GM19463 (cell line): ENCODE data around the gene SLC38A1.
"Not testable (repeated sequence)": the region's sequence is repeated elsewhere in the genome, so short reads cannot be mapped to it uniquely, and the experiment has no call there.

Experiments used
- ATAC-seq: cut with Tn5 transposase; IDR thresholded peaks from one replicate; pipeline ENCODE4 v1.9.1; 2021; ENCODE audit warnings: mild to moderate bottlenecking, moderate library complexity; ENCODE audit not compliant: unreplicated experiment

SLC38A1 gene

DNA sequence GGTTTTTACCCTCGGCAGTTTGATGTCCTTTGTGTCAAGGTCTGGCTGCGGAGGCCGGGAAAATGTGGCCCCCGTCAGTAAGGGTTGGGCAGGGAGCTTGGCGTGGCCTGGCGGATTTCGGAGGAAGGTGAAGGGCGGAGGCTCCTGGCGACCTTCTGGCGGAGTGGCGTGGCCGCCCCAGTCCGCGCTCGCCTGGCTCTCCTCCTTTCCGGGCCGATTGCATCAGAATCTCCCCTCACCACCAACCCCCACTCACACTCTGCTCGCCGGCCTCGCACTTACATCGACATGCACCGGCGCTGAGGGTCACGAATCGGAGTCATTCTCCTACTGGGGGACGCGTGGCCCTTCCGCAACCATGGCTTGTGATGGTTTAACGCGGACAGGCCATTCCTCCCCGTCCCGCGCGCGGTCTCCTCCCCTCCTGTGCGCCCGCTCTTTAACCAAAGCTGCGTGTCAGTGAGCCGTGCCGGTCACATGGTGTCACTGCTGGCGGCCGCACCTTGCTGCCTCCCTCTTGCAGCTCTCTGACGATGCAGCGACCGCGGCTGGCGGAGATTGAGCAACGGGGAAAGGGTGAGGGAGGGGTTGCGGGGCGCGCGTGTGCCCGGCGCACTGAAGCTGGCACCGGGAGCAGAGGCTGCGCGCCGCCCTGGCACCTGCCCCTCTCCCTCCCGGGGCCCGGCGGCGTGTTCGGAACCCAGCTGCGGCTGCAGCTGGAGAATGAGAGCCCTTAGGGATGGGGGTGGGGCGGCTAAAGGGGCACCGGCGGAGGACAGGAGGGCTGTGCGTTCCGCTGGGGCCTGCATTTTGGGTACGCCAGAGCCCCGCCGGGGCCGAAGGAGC is at the start of gene SLC38A1:
Gene SLC38A1 (minus strand): TSS at position 461 of the 846 bp plus-strand sequence. CDS start 29,243 bp downstream, outside the sequence.
- peak; percentile 58 for ATAC-seq

DNA sequence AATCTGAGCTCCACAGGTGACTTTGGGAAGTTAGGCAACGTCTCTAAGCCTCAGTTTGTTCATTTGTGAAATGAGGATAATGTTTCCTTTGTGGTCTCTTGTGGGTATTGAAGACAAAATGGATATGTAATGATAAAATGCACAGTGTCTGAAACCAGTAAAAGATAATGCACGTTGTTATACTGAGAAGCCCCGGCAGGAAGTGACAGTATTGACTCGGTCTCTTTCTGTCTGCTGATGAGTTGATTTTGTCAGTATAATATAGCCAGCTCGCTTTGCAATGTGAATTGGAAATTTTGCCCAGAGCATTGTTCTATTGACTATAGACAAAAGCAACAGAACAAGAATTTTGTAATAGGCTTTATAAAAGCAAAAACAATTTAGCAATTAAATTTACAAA is 49.2 kb upstream of the SLC38A1 start:
- ATAC-seq = no peak

DNA sequence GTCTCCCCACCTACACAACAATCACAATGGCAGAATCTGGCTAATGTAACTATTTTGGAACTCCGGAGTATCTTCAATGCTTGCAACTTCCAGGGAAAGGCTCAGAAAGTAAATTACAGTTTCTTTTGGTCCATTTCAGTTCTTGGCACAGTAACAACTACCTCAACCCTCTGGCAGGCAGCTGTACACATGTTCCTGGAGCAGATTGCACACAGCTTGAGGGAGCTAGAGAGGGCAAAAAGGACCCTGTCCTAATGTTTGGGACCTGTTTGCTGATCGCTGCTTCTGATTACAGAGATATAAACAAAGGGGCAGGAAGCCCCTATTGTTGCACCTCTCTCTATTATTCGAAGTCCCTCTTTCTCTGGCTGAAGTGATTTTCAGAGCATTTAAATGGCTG is 35.2 kb upstream of the SLC38A1 start:
- no peak for ATAC-seq

DNA sequence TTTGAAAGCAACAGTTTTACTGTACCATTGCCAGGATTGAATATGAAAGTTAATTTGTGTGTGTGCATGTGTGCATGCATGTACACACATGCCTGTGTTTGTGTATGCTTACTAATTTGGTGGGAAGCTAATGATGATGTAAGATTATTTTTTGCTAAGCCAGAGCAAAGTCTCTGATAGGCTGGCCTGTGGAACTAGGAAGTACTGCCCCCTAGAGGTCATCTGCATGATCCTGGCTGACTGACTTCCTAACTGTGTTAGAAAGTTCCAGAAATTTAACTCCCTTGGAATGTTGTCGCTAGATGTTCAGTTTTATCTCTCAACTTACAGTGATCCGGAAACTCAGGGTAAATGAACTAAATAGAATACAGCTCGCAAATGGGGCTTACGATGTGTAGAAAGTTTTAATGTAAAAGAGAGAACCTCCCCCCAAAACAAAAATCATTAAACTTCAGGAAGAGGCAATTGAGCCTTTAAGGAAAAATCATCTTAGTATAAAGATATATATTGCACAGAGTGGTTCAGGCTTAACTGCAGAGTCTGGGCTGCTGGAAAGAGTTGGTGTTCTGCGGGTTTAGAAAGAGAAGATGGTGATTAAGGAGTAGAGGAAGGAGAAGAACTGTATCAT is 34.3 kb upstream of the SLC38A1 start:
- no peak for ATAC-seq

DNA sequence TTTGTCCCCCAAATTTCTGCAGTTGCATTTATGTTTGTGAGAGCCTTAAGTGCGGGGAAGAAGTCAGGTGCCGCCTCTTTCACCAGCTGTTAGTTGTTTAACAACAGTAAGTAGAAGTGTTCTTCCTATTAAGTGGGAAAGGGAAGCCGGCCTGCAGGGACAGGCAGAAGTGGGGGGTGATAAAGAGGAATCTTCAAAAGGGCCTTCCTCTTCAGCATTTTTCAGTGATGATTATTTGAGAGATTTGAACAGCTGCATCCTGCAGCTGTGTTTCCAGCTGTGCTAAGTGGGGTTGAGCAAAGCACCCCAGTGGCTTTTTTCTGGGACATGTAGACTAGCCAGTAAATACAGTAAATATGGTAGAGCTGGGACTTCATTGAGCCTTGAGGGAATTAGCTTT is 32.1 kb upstream of the SLC38A1 start:
- ATAC-seq = no peak

DNA sequence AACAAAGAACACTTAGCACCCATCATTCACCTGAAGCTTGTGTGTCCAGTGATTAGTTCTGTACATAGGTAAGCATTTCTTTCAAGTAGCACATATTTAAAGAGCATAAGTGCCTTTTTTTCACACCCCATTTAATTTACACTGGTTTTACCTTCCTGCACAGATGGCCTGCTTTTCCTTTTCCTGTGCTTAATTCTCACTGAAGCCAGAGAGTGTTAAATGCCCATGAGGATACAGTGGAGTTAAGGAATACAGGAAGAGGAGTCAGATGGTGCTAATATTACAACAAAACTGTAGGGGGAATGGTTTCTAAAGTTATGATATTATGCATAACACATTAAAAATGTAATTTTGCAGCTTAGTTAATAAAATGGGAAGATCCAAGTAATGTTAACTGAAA is 31.0 kb upstream of the SLC38A1 start:
- ATAC-seq = no peak

DNA sequence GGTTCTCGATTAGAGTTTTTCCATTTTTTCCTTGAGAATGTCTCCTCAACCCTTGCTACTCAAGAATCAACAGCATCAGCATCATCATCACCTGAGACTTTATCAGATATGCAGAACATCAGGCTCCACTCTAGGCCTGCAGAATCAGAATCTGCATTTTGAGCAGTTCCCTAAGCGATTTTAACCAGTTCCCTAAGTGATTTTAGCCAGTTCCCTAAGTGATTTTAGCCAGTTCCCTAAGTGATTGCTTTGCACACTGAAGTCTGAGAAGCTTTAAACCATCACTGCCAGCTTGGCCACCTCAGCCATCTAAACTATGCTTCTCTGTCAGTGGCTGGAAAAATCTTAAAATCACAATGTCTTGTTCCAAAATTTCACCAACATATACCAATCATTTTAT is 29.4 kb upstream of the SLC38A1 start:
- ATAC-seq = no peak

DNA sequence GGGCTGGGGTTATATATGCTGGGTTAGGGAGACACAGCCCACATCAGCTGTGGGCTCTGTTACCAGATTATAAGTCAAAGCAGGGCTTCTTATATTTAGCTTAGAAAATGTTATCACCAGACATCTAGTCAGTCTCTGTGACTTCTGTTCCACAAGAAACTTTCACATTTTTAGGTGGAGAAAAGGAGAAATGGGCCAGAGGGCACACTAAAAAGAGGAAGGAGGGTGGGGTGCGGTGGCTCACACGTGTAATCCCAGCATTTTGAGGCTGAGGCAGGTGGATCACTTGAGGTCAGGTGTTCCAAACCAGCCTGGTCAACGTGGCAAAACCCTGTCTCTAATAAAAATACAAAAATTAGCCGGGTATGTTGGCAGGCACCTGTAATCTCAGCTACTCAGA is 28.0 kb upstream of the SLC38A1 start:
- no peak for ATAC-seq

DNA sequence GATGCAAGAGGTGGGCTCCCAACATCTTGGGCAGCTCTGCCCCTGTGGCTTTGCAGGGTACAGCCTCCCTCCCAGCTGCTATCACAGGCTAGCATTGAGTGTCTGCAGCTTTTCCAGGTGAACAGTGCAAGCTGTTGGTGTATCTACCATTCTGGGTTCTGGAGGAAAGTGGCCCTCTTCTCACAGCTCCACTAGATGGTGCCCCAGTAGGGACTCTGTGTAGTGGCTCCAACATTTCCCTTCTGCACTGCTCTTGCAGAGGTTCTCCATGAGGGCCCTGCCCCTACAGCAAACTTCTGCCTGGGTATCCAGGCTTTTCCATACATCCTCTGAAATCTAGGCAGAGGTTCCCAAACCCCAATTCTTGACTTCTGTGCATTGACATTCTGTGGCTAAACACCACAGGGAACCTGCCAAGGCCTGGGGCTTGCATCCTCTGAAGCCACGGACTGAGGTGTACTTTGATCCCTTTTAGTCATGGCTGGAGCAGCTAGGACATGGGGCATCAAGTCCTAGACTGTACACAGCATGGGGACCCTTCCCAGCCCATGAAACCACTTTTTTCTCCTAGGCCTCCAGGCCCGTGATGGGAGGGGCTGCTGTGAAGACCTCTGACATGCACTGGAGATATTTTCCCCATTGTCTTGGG is 24.0 kb upstream of the SLC38A1 start:
- no peak for ATAC-seq

DNA sequence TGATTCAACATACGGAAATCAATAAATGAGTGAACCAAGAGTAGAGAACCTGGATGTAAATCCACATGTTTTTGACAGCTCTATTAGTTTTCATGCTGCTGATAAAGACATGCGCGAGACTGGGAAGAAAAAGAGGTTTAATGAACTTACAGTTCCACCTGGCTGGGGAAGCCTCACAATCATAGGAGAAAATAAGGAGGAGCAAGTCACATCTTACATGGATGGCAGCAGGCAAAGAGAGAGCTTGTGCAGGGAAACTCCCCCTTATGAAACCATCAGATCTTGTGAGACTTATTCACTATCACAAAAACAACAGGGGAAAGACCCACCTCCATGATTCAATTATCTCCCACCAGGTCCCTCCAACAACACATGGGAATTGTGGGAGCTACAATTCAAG is 23.1 kb upstream of the SLC38A1 start:
- ATAC-seq = not testable (repeated sequence)

DNA sequence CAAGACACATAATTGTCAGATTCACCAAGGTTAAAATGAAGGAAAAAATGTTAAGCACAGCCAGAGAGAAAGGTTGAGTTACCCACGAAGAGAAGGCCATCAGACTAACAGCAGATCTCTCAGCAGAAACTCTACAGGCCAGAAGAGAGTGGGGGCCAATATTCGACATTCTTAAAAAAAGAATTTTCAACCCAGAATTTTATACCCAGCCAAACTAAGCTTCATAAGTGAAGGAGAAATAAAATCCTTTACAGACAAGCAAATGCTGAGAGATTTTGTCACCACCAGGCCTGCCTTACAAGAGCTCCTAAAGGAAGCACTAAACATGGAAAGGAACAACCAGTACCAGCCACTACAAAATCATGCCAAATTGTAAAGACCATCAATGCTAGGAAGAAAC is 16.3 kb upstream of the SLC38A1 start:
- ATAC-seq = not testable (repeated sequence)

DNA sequence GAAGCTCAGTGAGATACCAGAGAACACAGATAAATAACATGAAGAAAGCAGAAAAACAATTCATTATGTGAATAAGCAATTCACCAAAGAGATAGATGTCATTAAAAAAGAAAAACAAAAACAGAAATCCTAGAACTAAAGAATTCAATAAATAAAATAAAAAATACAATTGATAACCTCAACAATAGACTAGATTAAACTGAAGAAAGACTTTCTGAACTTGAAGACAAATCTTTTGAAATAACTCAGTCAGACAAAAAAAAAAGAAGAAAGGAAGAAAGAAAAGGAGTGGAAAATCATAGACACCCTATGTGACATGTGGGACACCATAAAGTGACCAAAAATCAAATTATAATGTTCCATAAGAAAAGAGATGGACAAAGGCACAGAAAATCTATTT is 14.0 kb upstream of the SLC38A1 start:
- no peak for ATAC-seq

DNA sequence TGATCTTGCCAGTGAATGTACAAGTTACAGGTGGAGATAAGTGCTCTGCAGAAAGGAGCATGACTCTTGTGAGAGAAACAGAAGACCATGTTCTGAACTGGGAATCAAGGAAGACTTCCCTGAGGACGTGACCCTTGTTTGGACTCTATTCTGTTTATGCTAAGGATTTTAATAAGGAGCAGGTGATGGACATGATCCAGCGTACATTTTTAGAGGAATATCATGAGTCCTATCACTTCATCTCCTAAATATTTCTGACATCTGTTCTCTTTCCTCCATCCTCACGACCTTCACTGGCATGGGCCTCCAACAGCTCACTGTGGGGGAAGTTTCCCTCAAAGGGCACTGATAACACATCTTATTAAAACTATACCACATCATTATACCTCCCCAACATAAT is 7.9 kb upstream of the SLC38A1 start:
- no peak for ATAC-seq

DNA sequence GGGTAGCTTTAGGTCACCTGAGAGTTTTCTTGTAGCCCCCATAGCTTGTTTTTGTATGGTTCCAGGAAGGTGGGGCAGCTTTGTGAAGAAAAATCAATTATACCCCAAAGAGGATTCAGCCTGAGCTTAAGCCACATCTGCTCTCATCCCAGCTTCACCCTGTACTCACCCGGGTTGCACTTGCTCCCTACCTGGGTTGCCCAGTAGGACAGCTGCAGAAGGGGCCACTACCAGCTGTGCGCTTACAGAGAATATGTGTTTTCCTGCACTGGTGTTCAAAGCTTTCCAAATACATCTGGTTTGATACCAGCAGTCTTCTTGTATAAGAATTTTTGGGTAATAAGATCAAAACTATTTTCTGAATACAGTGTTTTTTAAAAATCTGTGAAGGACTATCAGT is 3.0 kb upstream of the SLC38A1 start:
- no peak for ATAC-seq

DNA sequence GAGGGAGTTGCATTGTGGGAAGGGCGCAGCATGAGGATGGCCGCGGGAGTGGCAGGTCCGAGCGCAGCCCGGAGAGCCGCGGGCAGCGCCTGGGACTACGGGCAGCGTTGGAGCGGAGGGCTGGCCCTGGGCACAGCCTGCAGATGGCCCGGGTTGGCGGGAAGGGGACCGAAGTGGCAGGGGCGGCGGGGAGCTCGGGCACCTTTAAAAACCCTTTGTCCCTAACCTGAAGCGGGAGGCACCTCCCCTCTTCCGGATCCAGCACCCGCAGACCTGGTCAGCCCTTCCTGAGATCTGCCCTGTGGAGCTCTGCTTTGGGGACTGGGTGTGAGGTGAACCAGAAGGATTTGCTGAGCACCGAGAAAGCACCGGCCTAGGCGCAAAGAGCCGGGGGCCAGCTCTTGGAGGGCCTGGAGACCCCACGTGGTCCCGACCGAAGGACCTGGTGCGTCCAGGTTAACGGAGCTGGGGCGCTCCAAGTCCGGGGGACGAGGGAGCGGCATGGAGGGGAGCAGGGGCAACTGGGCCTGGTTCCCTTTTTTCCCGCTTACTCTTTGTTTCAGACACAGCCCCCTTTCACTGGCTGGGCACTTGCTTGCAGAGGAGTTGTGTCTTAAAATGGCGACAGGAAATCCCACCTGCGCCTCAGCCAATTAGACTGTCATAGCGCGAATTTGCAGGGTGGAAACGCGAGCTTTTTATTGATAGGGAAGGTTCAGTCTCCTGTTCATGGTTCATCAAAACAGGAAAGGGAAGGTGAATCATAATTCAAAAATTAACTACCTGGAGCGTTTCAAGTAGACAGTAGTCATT is 792 bp upstream of the SLC38A1 start:
- ATAC-seq = peak; percentile 16

DNA sequence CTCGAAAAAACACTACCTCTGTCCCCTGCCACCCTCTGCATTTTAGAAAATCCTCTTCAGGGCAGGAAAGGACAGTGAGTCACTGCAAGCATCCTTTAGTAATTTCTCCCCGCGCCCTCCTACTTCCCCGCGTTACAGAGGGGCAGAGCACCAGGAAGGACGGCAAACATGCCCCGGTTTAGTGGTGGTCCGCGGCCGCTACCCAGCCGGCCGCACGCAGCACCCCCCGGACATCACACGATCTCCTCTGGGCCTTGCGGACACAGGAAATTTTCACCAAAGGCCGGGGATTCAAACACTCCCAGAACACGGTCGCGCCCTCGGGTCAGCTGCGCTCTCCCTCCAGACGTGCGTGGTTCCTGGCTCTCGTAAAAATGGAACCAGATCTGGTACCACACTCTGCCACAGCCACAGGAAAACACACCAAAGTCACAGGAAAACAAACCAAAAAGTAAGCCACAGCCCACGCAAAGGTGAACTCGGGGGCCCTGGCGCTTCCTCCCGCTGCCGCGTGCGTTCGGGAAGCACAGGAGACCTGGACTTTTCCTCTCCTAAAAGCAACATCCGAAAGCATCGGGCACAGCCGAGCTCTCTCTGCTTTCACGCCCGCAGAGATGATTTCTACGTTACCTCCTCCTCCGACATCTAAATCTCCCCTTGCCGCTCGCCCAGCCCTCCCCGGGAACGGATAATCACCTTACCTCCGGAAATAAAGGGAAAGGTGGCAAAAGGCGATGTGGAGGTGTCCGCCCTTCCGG is 839 bp downstream of the SLC38A1 start:
- no peak for ATAC-seq

DNA sequence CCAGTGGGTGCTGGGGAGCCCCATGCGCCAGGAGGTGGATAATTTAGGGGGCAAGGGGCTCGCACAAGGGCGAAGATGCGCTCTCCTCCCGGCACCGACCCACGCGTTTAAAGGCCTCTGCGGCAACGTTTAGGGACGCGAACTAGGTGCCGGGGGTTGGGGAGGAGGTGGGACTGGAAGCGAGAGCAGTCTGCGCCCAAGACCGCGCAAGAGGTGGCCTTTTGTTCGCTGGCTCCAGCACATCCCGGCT is 1.3 kb downstream of the SLC38A1 start:
- ATAC-seq = no peak

DNA sequence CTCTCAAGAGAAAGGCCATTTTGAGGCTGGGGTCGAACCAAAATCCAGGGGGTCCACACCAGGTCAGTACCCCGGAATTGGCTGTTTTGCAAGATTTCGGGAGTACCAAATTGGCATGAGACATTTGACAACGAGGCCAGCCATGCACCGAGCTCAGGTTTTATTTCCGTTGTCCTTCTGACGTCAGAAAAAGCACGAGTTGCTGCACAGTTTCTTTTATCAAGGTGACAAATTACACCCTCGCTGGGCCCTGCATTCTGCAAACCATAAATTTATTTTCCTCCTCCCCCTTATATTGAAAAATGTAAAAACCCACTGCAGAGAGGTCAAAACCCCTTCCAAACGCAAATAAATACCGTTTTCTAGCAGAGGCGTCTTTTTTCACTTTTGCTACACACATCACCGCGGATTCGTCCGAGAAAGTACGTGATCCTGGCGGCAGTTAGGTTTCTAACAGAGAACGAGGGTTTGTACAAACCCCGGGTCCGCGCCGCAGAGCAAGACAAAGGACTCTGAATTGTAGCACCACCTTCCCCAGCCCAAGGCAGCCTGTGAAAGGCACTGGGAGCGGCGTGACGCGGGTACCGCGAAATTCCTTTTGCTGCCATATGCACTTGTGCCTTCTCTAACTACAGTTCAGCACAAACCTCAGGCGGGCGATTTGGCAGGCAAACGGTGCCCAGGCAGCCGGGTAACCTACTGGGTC is 1.8 kb downstream of the SLC38A1 start:
- ATAC-seq = no peak

DNA sequence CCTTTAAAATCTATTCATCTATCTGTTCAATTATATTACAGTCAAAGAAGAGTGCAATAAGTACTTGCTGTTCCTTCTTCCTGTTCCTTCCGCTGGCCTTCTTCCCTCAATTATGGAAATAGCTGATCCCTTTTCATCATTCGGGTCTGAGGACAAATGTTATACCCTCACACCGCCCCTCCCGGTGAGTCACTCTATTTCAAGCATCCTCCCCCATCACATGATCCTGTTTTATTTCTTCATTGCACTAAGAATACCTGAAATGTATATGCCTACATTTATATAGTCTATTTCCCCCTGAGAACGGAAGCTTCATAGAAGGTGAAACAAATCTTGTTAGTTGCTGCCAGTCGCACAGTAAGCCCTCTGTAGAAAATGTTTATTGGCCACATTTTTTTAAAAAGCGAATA is 2.5 kb downstream of the SLC38A1 start:
- ATAC-seq = no peak

DNA sequence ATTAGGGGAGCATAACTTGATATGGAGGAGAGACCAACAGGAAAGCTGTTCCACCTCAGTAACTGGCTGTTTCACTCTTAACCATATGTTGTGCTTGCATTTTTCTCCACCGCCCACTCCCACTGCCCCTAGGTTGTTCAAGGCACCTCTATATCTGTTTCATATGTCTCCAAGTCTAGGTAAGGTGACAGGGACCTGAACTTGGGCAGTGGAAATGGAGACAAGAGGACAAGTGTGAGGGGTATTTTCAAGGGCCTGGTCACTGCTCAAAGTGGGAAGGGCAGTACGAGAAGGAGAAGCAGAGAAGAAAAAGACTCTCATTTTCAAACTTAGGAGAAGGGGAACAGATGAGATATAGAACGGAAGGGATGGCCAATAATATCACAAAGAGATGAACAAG is 3.1 kb downstream of the SLC38A1 start:
- ATAC-seq = no peak
